Right lobe of liver (tissue), 6 donors: ENCODE results near the gene SGCG. TPM values are rescaled to one million over a fixed set of nuclear protein-coding genes. Genes with fewer than 3 reads are reported as not detected.

ENCODE experiments used
- ATAC-seq, 4 donors: fragments of 200-7000 bp; cut with Tn5 transposase; one replicate each; pipeline ENCODE4 v1.9.1; 2020; ENCODE audit warnings: mild to moderate bottlenecking in 4 of 4, moderate library complexity in 4 of 4
- DNase-seq, 3 donors: peaks; one replicate each; pipeline ENCODE4 v3.0.0-alpha.2; 2020
- H3K27ac ChIP-seq, 3 donors: fragments of 200-600 bp; one replicate each; pipeline ENCODE4 v1.8.0; 2022
- H3K27me3 ChIP-seq, 2 donors: fragments of 200-600 bp; one replicate each; pipeline ENCODE4 v1.8.0; 2022
- H3K36me3 ChIP-seq, 4 donors: fragments of 200-600 bp; sonication (generic) in 1 of 4; one replicate each; pipeline versions ENCODE4 v1.5.1 to v1.8.0; 2017 to 2022; ENCODE audit warnings: control low read depth in 1 of 4
- H3K4me1 ChIP-seq, 4 donors: fragments of 200-600 bp; sonication (generic) in 1 of 4; one replicate each; pipeline versions ENCODE4 v1.5.1 to v1.8.0; 2017 to 2022; ENCODE audit warnings: control low read depth in 1 of 4
- H3K4me3 ChIP-seq, 3 donors: fragments of 200-600 bp; one replicate each; pipeline ENCODE4 v1.8.0; 2022
- H3K9me3 ChIP-seq, 4 donors: fragments of 200-600 bp; sonication (generic) in 1 of 4; one replicate each; pipeline versions ENCODE4 v1.5.1 to v1.8.0; 2017 to 2022; ENCODE audit warnings: control low read depth in 1 of 4
- CTCF ChIP-seq, 4 donors: fragments of 200-600 bp in 3 of 4; fragments of 450-650 bp in 1 of 4; IDR thresholded peaks; one replicate each; pipeline versions ENCODE4 v1.5.1 to v1.8.0; 2016 to 2022; ENCODE audit warnings: antibody characterized with exemption in 4 of 4, mild to moderate bottlenecking in 2 of 4
- POLR2A ChIP-seq: fragments of 450-650 bp; IDR thresholded peaks from one replicate; pipeline ENCODE4 v1.6.1; 2017; ENCODE audit warnings: antibody characterized with exemption, mild to moderate bottlenecking
- WGBS: methylation state at CpG from one replicate; pipeline ENCODE4 v1.1.6; 2018; ENCODE audit warnings: low coverage, low lambda C conversion rate; ENCODE audit not compliant: insufficient coverage; ENCODE audit errors: missing lambda C conversion rate; 5-methylcytosine and 5-hydroxymethylcytosine counted together
- intact Hi-C, 2 donors: fragments of 100-400 bp; cut with DNase I; formaldehyde crosslinking; loops; one replicate each; pipeline versions ENCODE4 v1.11.2 to v1.14.1; 2022
- total RNA-seq, 6 experiments: library from RNA; depleted of rRNA in 2 of 6; stranded (reverse); fragments of >200 nt in 2 of 6; fragmentation: NEBNext Ultra II Directional in 3 of 6; extraction: Animal tissue kit (Norgen Biotek cat#: 25700) in 3 of 6; gene quantifications; one replicate each; pipeline versions ENCODE4 v1.1.0 to v1.2.4, GENCODE V29; 2016 to 2023
- donor health status: DM: no; HTN: yes; CAD: no.
- donor health status: DM: no; HTN: no; CAD: no.
- donor health status: DM: no; HTN: no; CAD: no.
- donor health status: DM: no; HTN: yes; CAD: no.
- donor health status: DM: no; HTN: yes; CAD: no.

The SGCG gene
- total RNA-seq, 6 experiments from 2014 or later: not detected

DNA sequence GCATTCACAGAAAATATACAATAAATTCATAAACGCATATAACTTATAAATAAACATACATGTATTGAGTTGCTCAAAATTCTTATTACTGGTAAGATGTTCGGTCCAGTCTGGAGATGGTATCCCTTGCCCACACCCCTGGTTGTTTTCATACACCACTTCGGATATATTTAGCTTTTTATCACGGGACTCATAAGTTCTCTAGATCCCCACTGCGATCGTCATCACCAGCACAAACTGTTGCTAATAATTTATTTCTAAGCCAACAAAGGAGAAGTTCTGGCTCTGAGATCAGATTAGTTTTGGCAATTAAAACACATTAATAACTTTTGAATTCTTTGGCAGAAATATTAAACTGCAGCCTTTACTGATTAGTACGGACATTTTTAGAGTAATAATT lies 23.0 kb upstream of the SGCG start:
- Histone ChIP-seq H3K27ac (no peak overlapping the region), H3K4me3 (no peak overlapping the region), H3K36me3 (no peaks in the 10 kb centered on the region), H3K4me1 (no peaks in the 10 kb centered on the region), H3K9me3 (no peaks in the 10 kb centered on the region), H3K27me3 (no peaks in the 10 kb centered on the region)
- ATAC-seq: no peak
- 55% methylated on average over 7 of the region's 7 CpGs for WGBS
- no peak for TF ChIP-seq POLR2A
- intact Hi-C loops: no loop called here
- DNase-seq: no peak

DNA sequence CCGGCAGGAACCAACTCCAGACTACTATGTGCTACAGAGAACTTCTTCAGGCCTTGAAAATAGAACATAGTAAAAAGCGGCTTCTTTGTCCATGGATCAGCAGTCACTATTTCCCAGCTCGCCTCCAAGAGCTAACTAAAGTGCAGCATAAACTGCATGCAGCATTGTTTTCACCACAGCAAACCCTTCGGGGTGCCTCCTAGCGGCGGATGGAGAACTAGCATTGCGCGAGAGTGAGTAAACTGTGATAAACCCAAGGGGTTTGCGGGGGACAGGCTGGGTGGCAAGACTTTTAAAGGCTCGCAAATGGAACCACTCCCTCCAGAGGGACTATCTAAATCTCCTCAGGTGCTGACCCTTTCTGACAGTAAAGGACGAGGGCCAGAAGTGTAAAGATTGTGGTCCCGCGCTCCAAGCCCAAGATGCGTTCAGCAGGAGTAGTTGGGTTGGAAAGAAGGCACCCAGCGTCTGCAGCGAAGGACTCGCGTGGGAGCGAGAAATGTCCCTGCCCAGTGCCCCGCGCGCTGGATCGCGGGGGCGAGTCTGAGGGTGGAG lies 21.5 kb upstream of the SGCG start:
- Histone ChIP-seq H3K4me1 (no peaks in the 10 kb centered on the region), H3K36me3 (no peaks in the 10 kb centered on the region), H3K4me3 (no peak overlapping the region), H3K27me3 (no peaks in the 10 kb centered on the region), H3K9me3 (no peaks in the 10 kb centered on the region), H3K27ac (no peak overlapping the region)
- intact Hi-C loops: no loop called here
- peak in 3 of 4 donors; percentile 19 to 34 (median 25) for TF ChIP-seq CTCF (IDR thresholded peaks at IDR 0.05)
- no peak for TF ChIP-seq POLR2A
- ATAC-seq (peak in 3 of 4 donors; percentile 18 to 25 (median 18)), DNase-seq (no peak)
- WGBS: 10% methylated on average over 14 of the region's 25 CpGs

- H3K27ac ChIP-seq: no peak overlapping the region
- ATAC-seq: peak in 1 of 4 donors; percentile 24
- no peaks in the 10 kb centered on the region for H3K36me3 ChIP-seq
- TF ChIP-seq POLR2A (no peak), CTCF (IDR thresholded peaks at IDR 0.05) (no peak)
- H3K4me3 ChIP-seq: no peak overlapping the region
- no peaks in the 10 kb centered on the region for H3K27me3 ChIP-seq
- no peak for DNase-seq
- intact Hi-C loops: no loop called here
- H3K9me3 ChIP-seq: no peaks in the 10 kb centered on the region
- no peaks in the 10 kb centered on the region for H3K4me1 ChIP-seq
- WGBS: under 1% methylated on average over 28 of the region's 79 CpGs
Observed at GRCh38 chr13:23159760-23160637, 20.8 kb upstream of the SGCG start.

GRCh38 chr13:23160638-23161480 lies 19.9 kb upstream of the SGCG start:
- ATAC-seq (no peak), DNase-seq (no peak)
- intact Hi-C loops: no loop called here
- TF ChIP-seq CTCF (IDR thresholded peaks at IDR 0.05) (no peak), POLR2A (no peak)
- no peaks in the 10 kb centered on the region for H3K27me3 ChIP-seq
- H3K27ac ChIP-seq: no peak overlapping the region
- no peaks in the 10 kb centered on the region for H3K9me3 ChIP-seq
- H3K36me3 ChIP-seq: no peaks in the 10 kb centered on the region
- no peaks in the 10 kb centered on the region for H3K4me1 ChIP-seq
- H3K4me3 ChIP-seq: no peak overlapping the region
- WGBS: 31% methylated on average over 16 of the region's 19 CpGs
